Ishikawa (cell line): Measurements from ENCODE around the gene C1orf198.

Source experiments
- CEBPB ChIP-seq: IDR thresholded peaks from 2 replicates; pipeline ENCODE4 v1.6.1; 2012
- CREB1 ChIP-seq: IDR thresholded peaks from 2 replicates; pipeline ENCODE4 v1.6.1; 2012; ENCODE audit warnings: low read depth
- EGR1 ChIP-seq: IDR thresholded peaks from 2 replicates; pipeline ENCODE4 v1.6.1; 2012
- EP300 ChIP-seq: IDR thresholded peaks from 2 replicates; pipeline ENCODE4 v1.6.1; 2012; ENCODE audit warnings: borderline replicate concordance
- FOXM1 ChIP-seq: IDR thresholded peaks from 2 replicates; pipeline ENCODE4 v1.6.1; 2012; ENCODE audit warnings: low read depth, borderline replicate concordance
- MAX ChIP-seq: IDR thresholded peaks from 2 replicates; pipeline ENCODE4 v1.6.1; 2012
- NFIC ChIP-seq: IDR thresholded peaks from 2 replicates; pipeline ENCODE4 v1.6.1; 2012
- RAD21 ChIP-seq: IDR thresholded peaks from 2 replicates; pipeline ENCODE4 v1.6.1; 2012; ENCODE audit warnings: low read depth
- REST ChIP-seq: IDR thresholded peaks from 2 replicates; pipeline ENCODE4 v1.6.1; 2012; ENCODE audit warnings: low read depth, mild to moderate bottlenecking
- TAF1 ChIP-seq: IDR thresholded peaks from 2 replicates; pipeline ENCODE4 v1.6.1; 2012; ENCODE audit warnings: low read depth, mild to moderate bottlenecking
- TCF12 ChIP-seq: IDR thresholded peaks from 2 replicates; pipeline ENCODE4 v1.6.1; 2012; ENCODE audit warnings: low read depth
- TEAD4 ChIP-seq: IDR thresholded peaks from 2 replicates; pipeline ENCODE4 v1.6.1; 2012
- YY1 ChIP-seq: IDR thresholded peaks from 2 replicates; pipeline ENCODE4 v1.6.1; 2012; ENCODE audit warnings: low read depth
- ZBTB7A ChIP-seq: IDR thresholded peaks from 2 replicates; pipeline ENCODE4 v1.6.1; 2012; ENCODE audit warnings: low read depth
- TF ChIP-seq, protein P1 (sequence below): IDR thresholded peaks from 2 replicates; pipeline ENCODE4 v1.6.1; 2012

The C1orf198 gene

GRCh38 chr1:230804396-230804795 is 63.9 kb downstream of the C1orf198 start:
- TF ChIP-seq EGR1 (no peak), YY1 (no peak), RAD21 (no peak), TAF1 (no peak), ZBTB7A (no peak), EP300 (no peak), CREB1 (no peak), FOXM1 (no peak), REST (no peak), CEBPB (no peak), MAX (no peak), NFIC (no peak), TCF12 (no peak), TEAD4 (no peak)
- TF ChIP-seq, protein P1, sequence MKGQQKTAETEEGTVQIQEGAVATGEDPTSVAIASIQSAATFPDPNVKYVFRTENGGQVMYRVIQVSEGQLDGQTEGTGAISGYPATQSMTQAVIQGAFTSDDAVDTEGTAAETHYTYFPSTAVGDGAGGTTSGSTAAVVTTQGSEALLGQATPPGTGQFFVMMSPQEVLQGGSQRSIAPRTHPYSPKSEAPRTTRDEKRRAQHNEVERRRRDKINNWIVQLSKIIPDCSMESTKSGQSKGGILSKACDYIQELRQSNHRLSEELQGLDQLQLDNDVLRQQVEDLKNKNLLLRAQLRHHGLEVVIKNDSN: no peak

GRCh38 chr1:230800891-230801840 is 67.2 kb downstream of the C1orf198 start:
- TF ChIP-seq TAF1: no peak
- TF ChIP-seq EP300: no peak
- TF ChIP-seq FOXM1: no peak
- TF ChIP-seq REST: no peak

- TF ChIP-seq, protein P1: no peak
Measured at GRCh38 chr1:230798491-230798890, 69.8 kb downstream of the C1orf198 start.

- TF ChIP-seq RAD21 (peak; percentile 75), FOXM1 (no peak)
Measured at GRCh38 chr1:230797942-230798365, 70.4 kb downstream of the C1orf198 start.

- TF ChIP-seq TAF1: no peak
Measured at GRCh38 chr1:230797376-230797920, 70.9 kb downstream of the C1orf198 start.

- TF ChIP-seq TEAD4 (no peak), FOXM1 (no peak), TAF1 (no peak), NFIC (no peak)
- TF ChIP-seq, protein P1: no peak
Measured at GRCh38 chr1:230796626-230797025, 71.7 kb downstream of the C1orf198 start.
